Inferior parietal cortex (tissue), 1 donor: ENCODE measurements around the gene FES.
"Not testable (repeated sequence)": the region's sequence is repeated elsewhere in the genome, so short reads cannot be mapped to it uniquely, and the experiment has no call there.

ENCODE experiments used
- DNase-seq: peaks from one replicate; pipeline ENCODE4 v3.0.0-alpha.2; 2016; ENCODE audit errors: extremely low spot score

The FES gene

DNA sequence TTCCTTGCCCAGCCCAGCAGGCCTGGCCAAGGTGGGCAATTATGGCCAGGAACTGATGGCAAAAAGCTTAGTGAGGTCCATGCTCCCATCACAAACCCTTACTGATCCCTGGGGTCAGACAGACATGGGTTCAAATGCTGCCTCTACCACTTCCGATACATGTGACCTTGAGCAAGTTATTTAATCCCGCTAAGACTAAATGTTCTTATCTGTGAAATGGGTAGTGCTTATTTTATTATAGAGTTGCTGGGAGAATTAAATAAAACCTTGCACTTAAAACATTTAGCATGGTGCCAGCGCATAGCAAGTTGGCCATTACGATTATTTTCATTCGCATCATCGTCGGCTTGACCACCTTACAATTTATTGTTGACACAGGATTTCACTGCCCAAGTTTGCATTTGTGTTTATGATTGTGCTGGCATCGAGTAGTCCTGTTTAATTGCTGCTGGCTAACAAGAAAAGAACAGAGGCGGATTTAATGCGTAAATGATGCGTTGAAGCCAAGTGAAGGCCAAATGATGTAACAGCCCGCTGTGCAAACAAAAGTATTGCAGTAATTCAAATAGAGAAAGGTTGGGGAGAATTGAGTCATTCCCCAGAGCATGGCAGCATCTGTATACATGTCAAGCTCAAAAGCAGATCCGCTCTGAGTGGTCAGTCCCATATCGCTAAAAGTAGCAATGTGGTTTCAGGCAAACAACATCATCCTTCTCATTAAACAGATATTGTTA is 23.2 kb upstream of the FES start:
- DNase-seq = no peak

DNA sequence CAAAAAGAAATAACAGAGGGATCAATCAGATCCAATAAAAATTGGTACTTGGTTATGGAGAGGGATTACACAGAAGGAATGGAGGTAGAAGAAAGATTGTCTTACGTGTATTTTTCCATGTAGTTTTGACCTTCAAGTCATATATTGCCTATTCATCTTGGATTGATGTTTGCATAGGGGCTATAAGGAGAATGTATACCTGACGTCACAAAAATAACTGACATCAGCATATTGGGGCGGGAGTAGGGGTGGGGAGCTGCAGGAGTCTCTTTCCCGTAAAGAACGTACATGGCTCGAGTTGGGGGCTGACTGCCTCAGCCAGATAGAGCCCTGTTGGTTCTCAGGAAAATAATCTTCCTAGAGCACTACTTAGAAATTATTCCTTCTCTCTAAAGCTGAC is 21.8 kb upstream of the FES start:
- DNase-seq = no peak

- no peak for DNase-seq
Measured at GRCh38 chr15:90862964-90863778, 21.1 kb upstream of the FES start.

GRCh38 chr15:90863987-90864386 is 20.3 kb upstream of the FES start:
- no peak for DNase-seq

- no peak for DNase-seq
Measured at GRCh38 chr15:90864507-90864906, 19.8 kb upstream of the FES start.

DNA sequence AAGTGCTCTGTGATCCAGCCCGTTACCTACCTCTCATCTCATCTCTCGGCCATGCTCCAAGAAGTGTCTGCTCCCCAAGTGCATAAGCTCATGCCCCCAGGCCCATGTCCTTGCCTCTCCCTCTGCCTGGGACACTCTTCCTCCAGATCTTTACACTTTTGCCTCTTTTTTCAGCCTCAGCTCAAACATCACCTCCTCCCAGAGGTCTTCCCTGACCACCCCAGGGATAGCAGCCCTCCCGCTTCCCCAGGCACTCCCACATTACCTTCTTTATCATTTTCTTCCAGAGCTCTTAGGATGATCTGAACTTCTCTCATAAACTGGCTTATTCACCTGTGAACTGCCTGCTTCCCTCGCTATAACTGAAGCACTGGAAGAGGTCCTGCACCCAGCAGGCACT is 18.6 kb upstream of the FES start:
- no peak for DNase-seq

DNA sequence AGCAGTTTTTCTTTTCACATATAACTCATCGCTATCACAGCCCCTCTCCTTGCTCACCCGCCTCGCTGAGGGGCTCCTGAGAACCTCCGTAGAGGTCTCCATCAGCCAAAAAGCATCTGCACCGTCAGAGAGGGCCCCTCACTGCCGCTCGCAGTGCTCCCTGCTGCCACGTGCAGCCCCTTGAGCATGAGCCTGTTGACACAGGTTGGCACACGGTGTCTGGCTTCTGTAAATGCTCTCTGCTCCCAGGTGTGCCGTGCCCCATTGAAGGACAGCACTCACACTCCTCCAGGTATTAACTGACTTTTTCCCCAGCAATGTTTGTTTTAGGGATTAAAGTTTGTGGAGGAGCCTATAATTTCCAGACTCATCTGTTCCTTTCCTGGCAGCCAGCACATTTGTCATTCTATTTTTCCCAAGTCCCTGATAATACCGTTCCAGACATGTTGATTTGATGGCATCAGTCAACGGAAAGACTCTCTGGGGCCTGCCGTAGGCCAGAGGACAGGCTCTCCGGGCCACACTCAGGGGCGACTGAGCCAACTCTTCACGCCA is 18.1 kb upstream of the FES start:
- DNase-seq = no peak

- DNase-seq = no peak
Measured at GRCh38 chr15:90866800-90867199, 17.5 kb upstream of the FES start.

DNA sequence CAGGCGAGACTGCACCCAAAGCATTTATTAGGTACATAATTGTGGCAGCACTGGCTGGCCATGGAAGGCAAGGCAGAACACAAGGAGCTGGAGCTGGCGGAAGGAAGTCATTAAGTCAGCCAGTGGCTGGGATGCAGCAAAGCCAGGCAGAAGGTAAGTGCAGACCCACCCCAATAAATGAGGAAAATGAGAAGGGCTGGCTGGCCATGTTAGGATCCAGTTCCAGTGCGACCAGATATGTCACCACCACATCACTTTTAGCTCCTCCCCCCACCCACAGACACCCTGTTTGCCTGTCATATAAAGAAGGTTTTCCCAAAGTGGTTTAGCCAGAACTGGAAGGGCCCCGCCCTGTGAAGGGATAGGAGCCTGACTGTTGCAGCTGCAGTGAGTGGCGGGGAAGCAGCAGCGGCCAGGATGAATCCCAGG is 16.0 kb upstream of the FES start, which contains the start of gene FURIN:
FURIN (plus strand) TSS at position 328 of the 429 bp plus-strand sequence. CDS start 7,153 bp downstream, outside the sequence.
- DNase-seq = no peak

DNA sequence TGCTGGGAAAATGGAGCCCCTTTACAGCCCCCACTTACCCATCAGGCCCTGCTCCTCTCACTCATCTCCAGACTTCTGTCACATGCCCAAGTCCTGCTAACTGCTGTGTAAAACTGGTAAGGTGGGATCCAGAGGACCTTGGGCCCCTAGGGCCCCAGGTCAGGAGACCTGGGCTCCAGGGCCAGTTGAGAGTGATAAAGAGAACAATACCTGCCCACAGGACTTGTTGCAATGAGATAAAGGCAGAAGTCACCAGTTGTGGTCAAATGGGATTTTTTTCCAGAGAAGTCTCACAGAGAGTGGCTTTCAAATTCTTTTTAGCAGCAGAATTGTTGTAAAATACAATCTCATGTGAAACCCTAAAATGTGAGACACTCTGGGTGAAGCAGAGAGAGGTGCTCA is 15.2 kb upstream of the FES start:
- DNase-seq = no peak

DNA sequence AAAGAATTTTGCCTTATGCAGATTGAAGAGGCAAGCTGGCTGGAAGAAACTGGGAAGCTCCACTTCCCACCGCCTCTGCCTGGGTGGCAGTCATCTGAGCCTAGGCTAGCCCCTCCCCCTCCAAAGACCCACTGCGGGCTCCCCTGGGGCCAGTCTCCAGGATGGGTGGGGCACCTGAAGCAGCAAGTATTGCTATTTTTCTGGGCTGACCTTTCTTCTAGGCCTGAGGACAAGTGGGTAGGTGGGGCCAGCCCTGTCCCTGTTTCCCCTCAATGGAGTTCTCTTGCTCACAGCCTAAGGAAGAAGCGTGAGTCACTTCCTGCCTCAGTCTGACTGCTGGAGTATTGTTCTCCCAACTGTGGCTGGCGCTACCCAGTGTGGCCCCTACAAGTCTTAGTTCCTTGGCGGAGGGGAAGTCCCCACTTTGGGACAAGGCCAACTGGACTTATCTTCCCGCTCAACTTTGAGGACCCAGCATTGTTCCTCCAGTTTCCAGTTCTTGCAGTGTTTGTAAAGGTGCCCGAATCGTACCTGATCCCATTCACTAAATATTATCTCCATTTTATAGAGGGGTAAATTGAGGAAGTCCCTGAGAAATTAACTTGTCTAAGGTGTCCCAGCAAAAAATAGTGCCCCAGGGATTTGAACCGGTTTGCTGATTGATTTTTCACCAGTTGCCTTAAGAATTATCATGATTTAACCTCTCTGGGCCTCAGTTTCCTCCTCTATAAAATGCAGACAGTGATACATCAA is 14.5 kb upstream of the FES start:
- no peak for DNase-seq

DNA sequence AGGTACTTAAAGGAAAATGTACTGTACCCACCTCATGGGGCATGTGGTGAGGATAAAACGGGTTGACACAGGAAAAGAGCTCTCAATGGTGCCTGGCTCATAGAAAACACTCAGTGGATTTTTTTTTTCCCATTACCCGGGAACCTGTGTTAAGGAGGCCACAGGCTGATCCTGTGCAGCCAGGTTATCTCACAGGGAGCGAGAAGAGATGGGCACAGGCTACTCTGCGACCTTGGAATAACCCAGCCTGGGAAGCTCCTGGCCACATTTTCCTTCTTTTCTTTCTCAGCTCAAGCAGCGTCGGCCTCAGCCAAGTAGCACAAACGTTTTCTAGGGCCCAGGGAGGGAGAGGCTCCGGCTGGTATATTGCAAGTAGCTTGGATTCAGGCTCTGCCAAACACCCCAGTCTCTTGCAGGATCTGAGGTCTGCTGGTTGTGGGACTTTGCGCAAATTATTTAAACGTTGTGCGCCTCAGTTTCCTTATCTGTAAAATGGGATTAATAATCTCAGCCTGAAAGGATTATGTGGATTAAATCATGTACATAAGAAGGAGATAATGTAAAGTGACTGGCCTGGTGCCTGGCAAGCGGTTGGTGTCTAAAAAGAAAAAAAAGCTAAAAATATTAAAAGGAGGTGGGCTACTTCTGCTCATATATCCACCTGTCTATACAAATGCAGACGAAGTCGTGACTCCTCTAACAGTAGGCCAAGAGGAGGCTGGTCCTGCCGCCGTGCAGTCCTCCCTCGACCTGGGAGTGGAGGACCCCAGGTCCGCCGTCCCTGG is 13.8 kb upstream of the FES start:
- no peak for DNase-seq

- DNase-seq = no peak
Measured at GRCh38 chr15:90871139-90871715, 13.1 kb upstream of the FES start.

GRCh38 chr15:90871716-90872485 is 12.4 kb upstream of the FES start:
- no peak for DNase-seq

DNA sequence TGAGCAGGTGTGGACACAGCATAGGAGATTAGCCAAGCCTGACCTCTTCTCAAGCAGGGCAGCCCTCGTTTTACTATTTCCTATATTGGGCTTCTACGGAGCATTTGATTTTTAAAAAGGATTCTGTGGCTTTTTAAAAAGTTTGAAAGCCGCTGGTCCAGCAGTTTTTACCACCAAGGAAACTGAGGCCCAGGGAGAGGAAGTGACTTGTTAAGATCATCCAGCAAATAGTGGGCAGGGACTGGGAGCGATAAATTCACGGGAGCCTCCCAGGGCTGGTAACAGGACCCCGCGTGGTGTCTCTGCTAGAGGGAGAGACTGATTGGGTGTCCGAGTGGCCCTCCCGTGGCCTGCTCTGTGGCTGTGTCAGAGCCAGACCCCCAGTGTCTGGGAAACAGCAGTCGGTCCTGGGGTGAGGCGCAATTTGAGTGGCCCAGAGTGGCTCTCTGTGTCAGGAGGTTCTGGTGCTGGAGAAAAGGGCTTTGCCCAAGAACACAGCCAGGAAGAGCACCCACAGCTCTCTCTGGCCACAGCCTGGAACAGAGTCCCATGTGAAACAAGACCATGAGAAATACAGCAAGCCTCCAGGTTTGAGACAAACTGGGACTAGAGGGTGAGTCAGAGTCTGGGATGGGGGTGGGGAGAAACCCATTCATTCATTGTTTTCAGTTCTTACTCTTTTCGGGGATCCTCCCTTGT is 11.7 kb upstream of the FES start:
- DNase-seq = no peak

- no peak for DNase-seq
Measured at GRCh38 chr15:90873488-90873997, 10.8 kb upstream of the FES start.

GRCh38 chr15:90873998-90874605 is 10.2 kb upstream of the FES start:
- no peak for DNase-seq

- not testable (repeated sequence) for DNase-seq
Measured at GRCh38 chr15:90874986-90875385, 9.3 kb upstream of the FES start.

GRCh38 chr15:90875549-90875981 is 8.7 kb upstream of the FES start:
- DNase-seq = no peak
